Spinal cord (tissue), 10 donors: Measurements from ENCODE around the gene LRRC18. TPM values are rescaled to one million over a fixed set of nuclear protein-coding genes. Genes with fewer than 3 reads are reported as not detected.

Experiments
- DNase-seq, 6 donors: peaks; one replicate each; pipeline versions ENCODE4 v3.0.0 to v3.0.0-alpha.2; 2013 to 2015; ENCODE audit warnings: low spot score in 6 of 6, low read depth in 4 of 6
- H3K27ac ChIP-seq: one replicate; pipeline ENCODE4 v1.5.1; 2013; ENCODE audit warnings: low read depth, low read length, control low read depth
- H3K27me3 ChIP-seq: one replicate; pipeline ENCODE4 v1.6.1; 2013; ENCODE audit warnings: low read length; ENCODE audit not compliant: control insufficient read depth, insufficient read depth
- H3K36me3 ChIP-seq: one replicate; pipeline ENCODE4 v1.6.1; 2013; ENCODE audit warnings: low read length; ENCODE audit not compliant: control insufficient read depth, insufficient read depth
- H3K4me1 ChIP-seq: one replicate; pipeline ENCODE4 v1.6.1; 2013; ENCODE audit warnings: low read length; ENCODE audit not compliant: control insufficient read depth, insufficient read depth
- H3K4me3 ChIP-seq: one replicate; pipeline ENCODE4 v1.5.1; 2013; ENCODE audit warnings: low read depth, low read length, control low read depth
- H3K9me3 ChIP-seq: one replicate; pipeline ENCODE4 v1.6.1; 2013; ENCODE audit warnings: low read length; ENCODE audit not compliant: control insufficient read depth, insufficient read depth
- WGBS: methylation state at CpG from one replicate; pipeline ENCODE4 v1.1.5; 2013; ENCODE audit warnings: missing lambda C conversion rate; ENCODE audit not compliant: insufficient coverage; 5-methylcytosine and 5-hydroxymethylcytosine counted together
- long read RNA-seq, 4 donors: transcript quantifications; one replicate each; lab custom pipeline, GENCODE V29; 2026
- polyA plus RNA-seq, 2 donors: library from polyadenylated mRNA; unstranded; fragments of 120-200 nt; gene quantifications; one replicate each; pipeline ENCODE4 v1.2.1, GENCODE V29; 2013; ENCODE audit not compliant: insufficient read length in 2 of 2
- total RNA-seq, 2 donors: library from RNA; depleted of rRNA in 1 of 2; stranded (reverse); fragments of 120-200 nt in 1 of 2; fragments of >200 nt in 1 of 2; gene quantifications; one replicate each; pipeline versions ENCODE4 v1.2.3 to v1.2.4, GENCODE V29; 2013 to 2014
- donor health status: healthy.

Gene LRRC18
- total RNA-seq (1 to 10 TPM in 1 of 2 donors, not detected in 1; 1.2 TPM), polyA plus RNA-seq (1 to 10 TPM in 1 of 2 donors, under 1 TPM in 1; 0.62 to 1.0 TPM)
- long read RNA-seq, donor 1 = 0 reads
- long read RNA-seq, donor 2 = 0 reads
- long read RNA-seq, donor 3 = 0 reads
- long read RNA-seq, donor 4, partial matches to known transcripts = 0 of 1 reads
- long read RNA-seq, donor 4, other reads (novel, unspliced or antisense) = 0 of 1 reads

DNA sequence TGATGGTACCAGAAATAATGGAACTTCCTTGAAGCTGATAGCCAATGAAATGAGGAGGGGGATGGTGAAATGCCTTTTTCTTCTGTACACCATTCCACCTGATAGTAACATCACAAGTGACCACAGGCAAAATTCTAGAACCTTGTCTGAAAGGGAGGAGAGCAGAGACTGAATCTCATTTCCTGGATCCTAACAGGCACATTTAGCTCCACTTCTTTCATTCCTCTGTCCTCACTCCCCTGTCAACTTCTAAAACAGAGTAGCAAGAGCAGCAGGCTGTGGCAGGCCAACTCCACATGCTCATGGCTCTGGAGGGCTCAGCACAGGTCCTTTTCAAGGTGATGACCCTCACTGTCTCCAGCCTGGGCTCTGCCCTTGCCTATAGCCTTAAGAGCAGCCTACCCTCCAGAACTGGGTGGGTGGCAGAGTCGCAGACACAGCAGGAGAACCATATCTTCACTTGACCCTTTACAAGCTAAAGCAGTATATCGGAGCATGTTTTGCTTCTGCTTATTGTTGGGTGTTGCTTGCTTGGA, at the start of gene LRRC18:
LRRC18 (minus strand) TSS at position 51 of the 536 bp plus-strand sequence. CDS start 25,685 bp downstream, outside the sequence.
- H3K36me3 ChIP-seq = no peaks in the 10 kb centered on the region
- no peak within 1 kb of the TSS for H3K4me3 ChIP-seq
- H3K4me1 ChIP-seq = peaks cover 7% of the 10 kb centered on the region
- WGBS = no CpG with 5 or more reads among the region's 2 CpGs
- no peaks in the 10 kb centered on the region for H3K9me3 ChIP-seq
- H3K27me3 ChIP-seq = no peaks in the 10 kb centered on the region
- no peak within 1 kb of the TSS for H3K27ac ChIP-seq
- DNase-seq = no peak

DNA sequence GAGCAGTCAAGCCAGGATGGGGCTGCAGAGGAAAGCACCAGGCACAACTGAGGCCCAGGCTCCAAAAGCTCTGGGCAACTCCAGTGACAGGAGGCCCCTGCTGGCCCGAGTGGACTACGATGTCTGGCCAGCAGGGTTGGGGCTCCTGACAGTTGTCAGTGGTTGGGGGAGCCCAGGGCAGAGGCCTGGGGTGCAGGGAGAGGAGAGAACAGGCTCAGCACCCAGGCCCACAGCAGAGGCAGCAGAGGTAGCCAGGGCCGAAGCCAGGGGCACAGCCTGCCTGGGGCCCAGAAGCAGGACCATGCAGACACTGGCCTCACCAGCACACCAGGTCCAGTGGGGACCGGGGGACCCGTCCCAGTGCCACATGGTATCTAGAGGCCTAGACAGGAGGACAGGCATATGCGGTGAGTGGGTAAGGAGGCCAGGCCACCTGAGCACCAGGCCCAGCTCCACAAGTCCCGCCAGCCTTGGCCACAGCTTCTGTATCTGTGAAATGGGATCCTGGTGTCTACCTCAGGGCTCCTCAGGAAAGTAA, 46.0 kb upstream of the LRRC18 start:
- 91% methylated on average over 5 of the region's 7 CpGs for WGBS

DNA sequence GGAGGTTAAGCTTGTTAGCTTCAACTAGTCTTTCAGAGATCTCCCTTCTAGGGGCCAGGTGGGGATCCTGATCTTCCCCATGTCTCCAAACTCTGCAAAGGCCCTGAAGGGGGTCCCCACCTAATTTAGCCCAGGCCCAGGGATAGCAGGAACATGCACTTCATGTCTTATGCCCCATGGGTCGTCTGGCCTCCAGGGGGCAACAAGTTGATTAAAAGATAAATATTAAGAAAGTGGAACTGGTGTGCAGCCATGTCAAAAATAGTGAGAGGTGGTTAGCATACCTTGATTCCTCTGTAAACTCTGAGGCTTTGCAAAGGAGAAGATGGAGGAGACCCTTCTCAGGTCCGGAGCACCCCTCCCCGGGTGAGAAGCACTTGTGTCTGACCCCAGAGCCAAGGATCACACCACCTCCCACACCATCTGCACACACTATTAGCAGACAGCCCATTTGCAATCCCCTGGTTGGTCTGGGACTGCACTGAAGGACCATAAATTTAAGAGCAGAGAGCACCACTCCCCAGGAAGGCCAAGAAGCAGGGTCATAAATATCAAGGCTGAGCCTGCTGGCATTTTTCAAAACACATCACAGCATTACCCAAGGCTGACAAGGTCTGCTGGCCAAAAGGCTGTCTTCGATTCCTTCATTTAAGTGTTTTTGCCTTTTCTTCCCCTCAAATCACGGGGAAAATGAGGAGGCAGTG, 44.2 kb upstream of the LRRC18 start:
- H3K9me3 ChIP-seq = no peaks in the 10 kb centered on the region
- no peaks in the 10 kb centered on the region for H3K36me3 ChIP-seq
- no peak overlapping the region for H3K4me3 ChIP-seq
- peak in 1 of 6 donors; percentile 12 for DNase-seq
- no peak overlapping the region for H3K27ac ChIP-seq
- no peaks in the 10 kb centered on the region for H3K27me3 ChIP-seq
- WGBS = 63% methylated on average over 2 of the region's 5 CpGs
- H3K4me1 ChIP-seq = peaks cover 19% of the 10 kb centered on the region

More for the DNA sequence above, 46.0 kb upstream of the LRRC18 start:
- peaks cover 17% of the 10 kb centered on the region for H3K4me1 ChIP-seq
- H3K27ac ChIP-seq = no peak overlapping the region
- H3K27me3 ChIP-seq = no peaks in the 10 kb centered on the region
- no peaks in the 10 kb centered on the region for H3K36me3 ChIP-seq
- H3K9me3 ChIP-seq = no peaks in the 10 kb centered on the region
- no peak overlapping the region for H3K4me3 ChIP-seq
- no peak for DNase-seq

DNA sequence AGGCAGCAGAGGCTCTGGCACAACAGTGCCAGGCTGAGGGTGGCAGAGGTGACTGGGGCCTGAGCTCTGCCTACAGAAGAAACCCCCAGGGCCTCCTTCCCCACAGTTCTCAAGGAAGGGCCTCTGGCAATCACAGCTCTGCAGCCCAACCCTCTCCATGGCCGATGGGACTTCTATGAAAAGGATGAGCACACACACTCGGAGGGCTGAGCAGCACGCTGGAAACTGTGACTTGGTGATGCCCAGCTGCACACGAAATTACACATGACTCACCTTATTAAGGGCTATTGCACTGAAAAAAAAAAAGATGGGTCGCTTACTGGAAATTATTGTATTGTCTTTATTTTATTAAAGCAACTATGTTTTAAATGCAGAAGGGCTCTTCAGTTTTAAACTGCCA, 42.9 kb upstream of the LRRC18 start:
- Histone ChIP-seq H3K36me3 (no peaks in the 10 kb centered on the region), H3K27me3 (no peaks in the 10 kb centered on the region), H3K9me3 (no peaks in the 10 kb centered on the region), H3K27ac (no peak overlapping the region), H3K4me3 (no peak overlapping the region), H3K4me1 (peaks cover 17% of the 10 kb centered on the region)
- no CpG with 5 or more reads among the region's 5 CpGs for WGBS
- DNase-seq = no peak

DNA sequence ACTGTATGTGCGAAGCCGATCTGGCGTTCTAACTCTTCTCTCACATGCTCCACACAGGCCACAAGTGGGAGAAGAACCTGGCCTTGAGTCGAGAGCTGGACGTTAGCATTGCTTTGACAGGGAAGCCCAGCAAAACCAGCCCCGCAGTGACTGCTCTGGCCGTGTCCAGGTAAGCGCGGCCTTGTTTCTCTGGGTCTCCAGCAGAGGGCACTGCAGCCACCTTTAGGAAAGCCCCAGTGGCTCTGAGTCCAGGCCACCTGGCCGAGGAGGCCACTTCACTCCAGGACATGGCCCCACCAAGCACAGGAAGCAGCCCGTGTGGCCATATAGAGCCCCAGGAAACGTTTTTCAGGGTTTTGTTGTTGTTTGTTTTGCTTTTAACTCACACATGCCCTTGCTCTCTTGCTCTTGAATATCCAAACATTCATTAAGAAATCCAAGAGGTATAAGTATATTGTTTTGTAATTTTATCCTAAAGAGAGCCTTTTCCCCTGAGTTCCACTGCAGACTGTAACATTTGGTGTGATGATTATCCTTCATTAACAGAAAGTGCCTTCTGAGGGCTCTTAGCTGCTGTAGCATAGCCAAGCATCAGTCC, 41.8 kb upstream of the LRRC18 start:
- Histone ChIP-seq H3K36me3 (no peaks in the 10 kb centered on the region), H3K27ac (no peak overlapping the region), H3K4me3 (no peak overlapping the region), H3K27me3 (no peaks in the 10 kb centered on the region), H3K4me1 (peaks cover 17% of the 10 kb centered on the region), H3K9me3 (no peaks in the 10 kb centered on the region)
- WGBS = 37% methylated on average over 9 of the region's 12 CpGs
- DNase-seq = peak in 3 of 6 donors; percentile 17 to 77 (median 48)

DNA sequence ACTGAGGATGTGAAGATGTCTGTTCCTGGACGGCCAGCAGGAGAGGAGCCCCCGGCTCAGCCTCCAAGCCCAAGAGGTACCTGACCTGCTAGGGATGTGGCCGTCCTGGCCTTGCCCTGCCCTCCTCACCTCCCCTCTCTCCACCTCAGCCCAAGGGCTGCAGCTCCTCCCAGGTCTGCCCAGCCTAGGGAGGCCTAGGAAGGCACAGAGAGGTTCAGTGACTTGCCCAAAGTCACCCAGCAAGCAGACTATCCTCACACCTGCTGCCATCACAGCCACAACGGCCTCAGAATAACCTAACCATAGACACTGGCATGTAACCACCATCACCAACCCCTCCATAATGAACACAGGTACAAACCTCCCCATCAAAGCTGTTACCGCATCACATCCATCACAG, 38.7 kb upstream of the LRRC18 start:
- Histone ChIP-seq H3K9me3 (no peaks in the 10 kb centered on the region), H3K27ac (no peak overlapping the region), H3K36me3 (no peaks in the 10 kb centered on the region), H3K4me1 (peaks cover 17% of the 10 kb centered on the region), H3K4me3 (no peak overlapping the region), H3K27me3 (no peaks in the 10 kb centered on the region)
- DNase-seq = no peak
- 83% methylated on average over 5 of the region's 5 CpGs for WGBS

DNA sequence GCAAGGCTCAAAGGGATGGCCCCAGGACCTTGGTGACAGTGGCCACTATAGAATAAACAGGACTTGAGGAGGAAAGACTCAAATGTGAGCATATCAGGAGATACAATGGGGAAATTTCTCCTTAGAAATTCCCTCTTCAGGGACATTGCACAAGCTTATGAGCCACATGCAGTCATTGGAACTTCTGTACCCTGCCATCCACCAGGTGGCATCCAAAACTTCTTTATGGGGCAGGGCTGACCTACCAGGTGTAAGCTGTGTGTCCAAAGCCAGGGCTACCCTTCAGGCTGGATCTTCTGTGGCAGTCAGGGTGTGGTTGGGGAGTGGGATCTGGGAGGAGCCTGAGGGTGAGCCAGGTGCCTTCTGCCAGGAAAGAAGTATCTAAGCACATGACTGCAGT, 36.6 kb upstream of the LRRC18 start:
- no peaks in the 10 kb centered on the region for H3K27me3 ChIP-seq
- peaks cover 4% of the 10 kb centered on the region for H3K4me1 ChIP-seq
- no peak overlapping the region for H3K27ac ChIP-seq
- DNase-seq = peak in 2 of 6 donors; percentile 21 to 53
- peaks cover 4% of the 10 kb centered on the region for H3K9me3 ChIP-seq
- no peaks in the 10 kb centered on the region for H3K36me3 ChIP-seq
- H3K4me3 ChIP-seq = no peak overlapping the region

DNA sequence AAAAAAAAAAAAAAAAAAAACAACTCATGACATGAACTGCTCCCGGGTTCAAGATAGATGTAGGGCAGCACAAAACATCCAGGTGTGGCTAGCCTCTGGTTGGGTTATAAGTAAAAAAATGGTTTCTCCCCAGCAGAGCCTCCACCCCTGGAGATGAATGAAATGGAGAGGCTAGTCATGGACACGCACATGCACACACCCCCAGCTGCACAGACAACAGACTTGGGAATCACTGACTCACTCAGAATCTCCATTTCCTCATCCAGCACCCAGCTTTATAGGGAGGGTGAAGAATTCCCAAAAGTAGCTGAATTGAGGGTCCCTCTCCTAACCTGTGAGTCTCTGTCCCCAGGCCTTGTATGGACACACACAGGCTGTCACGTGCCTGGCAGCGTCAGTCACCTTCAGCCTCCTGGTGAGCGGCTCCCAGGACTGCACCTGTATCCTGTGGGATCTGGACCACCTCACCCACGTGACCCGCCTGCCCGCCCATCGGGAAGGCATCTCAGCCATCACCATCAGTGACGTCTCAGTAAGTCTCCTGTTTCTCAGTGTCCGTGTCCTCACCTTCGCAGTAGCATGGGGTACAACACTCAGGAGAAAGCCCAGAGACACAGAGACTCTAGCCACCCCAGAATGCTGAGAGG, 35.0 kb upstream of the LRRC18 start:
- Histone ChIP-seq H3K27ac (no peak overlapping the region), H3K4me1 (no peaks in the 10 kb centered on the region), H3K9me3 (peaks cover 4% of the 10 kb centered on the region), H3K4me3 (no peak overlapping the region), H3K36me3 (no peaks in the 10 kb centered on the region), H3K27me3 (no peaks in the 10 kb centered on the region)
- no peak for DNase-seq
- WGBS = 93% methylated on average over 10 of the region's 12 CpGs

DNA sequence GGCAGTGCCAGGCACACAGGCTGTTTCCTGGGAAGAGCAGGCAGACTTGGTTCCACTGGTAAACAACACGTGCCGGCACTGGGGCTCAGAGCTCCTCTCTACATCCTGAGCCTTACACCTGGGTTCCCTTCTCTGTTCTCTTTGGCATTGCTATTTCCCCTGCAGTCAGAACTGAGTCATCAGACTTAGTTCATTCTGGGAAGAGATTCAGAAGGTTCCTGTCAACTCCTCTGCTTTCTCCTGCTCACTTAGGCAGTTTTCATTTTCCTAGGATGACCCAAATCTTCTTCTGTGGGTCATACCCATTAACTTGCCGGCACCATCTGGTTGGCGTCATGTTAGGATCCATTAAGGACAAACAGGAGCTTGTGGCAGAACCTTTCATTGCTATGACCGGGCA, 33.4 kb upstream of the LRRC18 start:
- no peak for DNase-seq
- H3K27me3 ChIP-seq = no peaks in the 10 kb centered on the region
- H3K9me3 ChIP-seq = peaks cover 4% of the 10 kb centered on the region
- H3K4me3 ChIP-seq = no peak overlapping the region
- no peak overlapping the region for H3K27ac ChIP-seq
- 82% methylated on average over 5 of the region's 5 CpGs for WGBS
- no peaks in the 10 kb centered on the region for H3K36me3 ChIP-seq
- H3K4me1 ChIP-seq = no peaks in the 10 kb centered on the region
